Measurements from ENCODE around the gene NHEJ1.

DNA sequence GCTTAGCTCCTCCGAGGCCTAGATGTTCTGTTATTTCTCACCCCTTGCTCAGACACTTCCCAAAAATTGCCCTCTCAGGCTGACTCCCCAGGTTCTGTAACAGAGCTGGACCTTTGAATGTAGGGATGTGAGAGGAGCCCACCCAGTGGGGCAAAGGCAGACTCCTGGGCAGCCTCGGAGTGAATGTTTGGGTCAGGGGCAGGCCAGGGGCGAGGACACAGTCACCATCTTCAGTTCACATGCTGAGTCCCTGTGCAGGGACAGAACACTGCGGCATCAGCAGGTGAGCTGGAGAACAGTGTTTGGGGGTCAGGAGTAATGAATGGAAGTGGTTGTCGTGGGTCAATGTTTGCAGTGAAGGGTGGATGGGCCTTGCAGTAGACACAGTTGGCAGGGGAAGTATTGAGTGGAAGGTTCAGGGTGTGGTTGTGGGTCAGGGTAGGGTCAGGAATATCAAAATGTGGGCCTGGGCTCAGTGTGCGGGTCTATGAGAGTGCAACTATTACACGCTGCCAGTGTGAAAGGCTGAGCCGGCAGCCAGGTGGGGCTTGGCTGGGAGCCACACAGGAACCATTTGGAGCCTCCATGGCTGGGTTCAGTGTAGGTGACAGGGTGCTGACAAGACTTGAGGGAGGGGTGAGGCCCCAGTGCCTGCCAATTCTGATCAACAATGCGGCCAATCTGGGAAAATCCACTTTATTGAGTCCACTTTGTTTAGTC is 104.3 kb downstream of the NHEJ1 start:
- TF ChIP-seq, protein P1, sequence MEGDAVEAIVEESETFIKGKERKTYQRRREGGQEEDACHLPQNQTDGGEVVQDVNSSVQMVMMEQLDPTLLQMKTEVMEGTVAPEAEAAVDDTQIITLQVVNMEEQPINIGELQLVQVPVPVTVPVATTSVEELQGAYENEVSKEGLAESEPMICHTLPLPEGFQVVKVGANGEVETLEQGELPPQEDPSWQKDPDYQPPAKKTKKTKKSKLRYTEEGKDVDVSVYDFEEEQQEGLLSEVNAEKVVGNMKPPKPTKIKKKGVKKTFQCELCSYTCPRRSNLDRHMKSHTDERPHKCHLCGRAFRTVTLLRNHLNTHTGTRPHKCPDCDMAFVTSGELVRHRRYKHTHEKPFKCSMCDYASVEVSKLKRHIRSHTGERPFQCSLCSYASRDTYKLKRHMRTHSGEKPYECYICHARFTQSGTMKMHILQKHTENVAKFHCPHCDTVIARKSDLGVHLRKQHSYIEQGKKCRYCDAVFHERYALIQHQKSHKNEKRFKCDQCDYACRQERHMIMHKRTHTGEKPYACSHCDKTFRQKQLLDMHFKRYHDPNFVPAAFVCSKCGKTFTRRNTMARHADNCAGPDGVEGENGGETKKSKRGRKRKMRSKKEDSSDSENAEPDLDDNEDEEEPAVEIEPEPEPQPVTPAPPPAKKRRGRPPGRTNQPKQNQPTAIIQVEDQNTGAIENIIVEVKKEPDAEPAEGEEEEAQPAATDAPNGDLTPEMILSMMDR (IDR thresholded peaks at IDR 0.05), result no peak
- TF ChIP-seq POLR2A (IDR thresholded peaks at IDR 0.05), result no peak
- TF ChIP-seq EP300 (IDR thresholded peaks at IDR 0.05), result no peak
- TF ChIP-seq POLR2AphosphoS5 (IDR thresholded peaks at IDR 0.05), result no peak
